Esophagus squamous epithelium (tissue), 4 donors: ENCODE results near the gene CRB2.

ENCODE experiments used
- CTCF ChIP-seq, 6 experiments: fragments of 450-650 bp in 4 of 6; fragments of 200-600 bp in 2 of 6; sonication (generic) in 2 of 6; IDR thresholded peaks; one replicate each; pipeline ENCODE4 v1.5.1; 2016 to 2019; ENCODE audit warnings: antibody characterized with exemption in 6 of 6, mild to moderate bottlenecking in 4 of 6, moderate library complexity in 4 of 6
- POLR2A ChIP-seq, 4 donors: fragments of 450-650 bp; IDR thresholded peaks; one replicate each; pipeline ENCODE4 v1.6.1; 2017; ENCODE audit warnings: antibody characterized with exemption in 4 of 4, mild to moderate bottlenecking in 4 of 4, moderate library complexity in 3 of 4

- TF ChIP-seq CTCF (IDR thresholded peaks at IDR 0.05) (no peak), POLR2A (IDR thresholded peaks at IDR 0.05) (no peak)
Observed at GRCh38 chr9:123376218-123377071, 20.4 kb downstream of the CRB2 start.
